GM19455 (cell line): ENCODE results near the gene FAM222A.

Source experiments
- ATAC-seq: cut with Tn5 transposase; IDR thresholded peaks from one replicate; pipeline ENCODE4 v1.9.1; 2021; ENCODE audit not compliant: unreplicated experiment

Gene FAM222A

DNA sequence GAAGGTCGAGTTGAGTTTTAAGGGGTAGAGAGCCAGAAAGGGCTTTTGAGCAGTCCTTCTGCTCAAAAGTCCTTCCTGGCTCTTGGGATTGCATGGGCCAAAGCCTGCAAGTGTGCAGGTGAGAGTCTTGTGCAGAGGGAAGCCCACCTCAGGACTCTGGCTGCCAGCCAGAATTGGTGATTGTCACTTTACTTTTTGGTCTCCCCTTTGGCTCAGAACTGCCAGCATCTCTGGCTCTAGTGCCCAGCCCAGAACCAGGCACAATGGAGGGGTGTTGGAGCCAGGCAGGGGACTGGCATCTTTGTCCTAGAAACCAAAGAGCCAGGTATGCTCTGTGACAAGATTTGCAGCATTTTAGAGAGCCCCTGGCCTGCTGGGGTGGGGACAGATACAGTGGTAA is 23.5 kb downstream of the FAM222A start:
- no peak for ATAC-seq

DNA sequence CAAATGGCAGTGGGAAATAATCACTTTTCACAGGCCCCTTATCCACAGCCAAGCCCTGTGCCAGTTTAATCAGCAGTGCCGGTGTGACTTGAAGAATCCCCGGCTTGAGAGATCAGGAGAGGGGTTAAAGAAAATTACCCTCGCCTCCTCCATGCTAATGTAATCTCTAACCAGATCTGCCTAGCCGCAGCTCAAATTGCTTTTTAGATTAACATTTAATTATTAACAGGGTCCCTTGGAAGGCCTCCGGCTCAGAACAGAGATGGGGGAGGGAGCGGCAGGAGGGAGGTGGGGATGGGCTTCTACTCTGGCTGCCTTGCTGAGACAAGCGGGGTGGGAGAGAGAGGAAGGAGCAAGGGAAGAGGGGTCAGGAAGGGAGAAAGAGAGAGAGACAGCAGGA is 24.0 kb downstream of the FAM222A start:
- ATAC-seq: no peak

DNA sequence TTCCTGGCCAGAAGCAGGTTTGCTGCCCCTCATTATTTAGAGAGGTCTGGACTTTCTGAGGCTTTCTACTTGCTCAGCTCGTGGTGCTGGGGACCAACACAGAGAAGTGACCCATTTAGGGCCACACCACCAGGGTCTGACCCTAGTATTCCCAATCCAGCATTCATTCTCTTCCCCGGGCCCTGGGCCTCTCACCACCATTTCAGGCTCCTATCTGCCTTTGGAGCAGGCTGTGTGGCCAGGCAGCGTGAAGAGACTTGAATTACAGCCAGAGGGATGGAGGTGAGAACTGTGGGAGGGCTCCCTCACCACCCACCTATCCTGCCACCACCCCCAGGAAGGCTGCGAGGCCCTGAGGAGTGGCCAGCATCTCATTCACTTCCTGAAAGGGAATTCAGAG is 24.6 kb downstream of the FAM222A start:
- no peak for ATAC-seq

DNA sequence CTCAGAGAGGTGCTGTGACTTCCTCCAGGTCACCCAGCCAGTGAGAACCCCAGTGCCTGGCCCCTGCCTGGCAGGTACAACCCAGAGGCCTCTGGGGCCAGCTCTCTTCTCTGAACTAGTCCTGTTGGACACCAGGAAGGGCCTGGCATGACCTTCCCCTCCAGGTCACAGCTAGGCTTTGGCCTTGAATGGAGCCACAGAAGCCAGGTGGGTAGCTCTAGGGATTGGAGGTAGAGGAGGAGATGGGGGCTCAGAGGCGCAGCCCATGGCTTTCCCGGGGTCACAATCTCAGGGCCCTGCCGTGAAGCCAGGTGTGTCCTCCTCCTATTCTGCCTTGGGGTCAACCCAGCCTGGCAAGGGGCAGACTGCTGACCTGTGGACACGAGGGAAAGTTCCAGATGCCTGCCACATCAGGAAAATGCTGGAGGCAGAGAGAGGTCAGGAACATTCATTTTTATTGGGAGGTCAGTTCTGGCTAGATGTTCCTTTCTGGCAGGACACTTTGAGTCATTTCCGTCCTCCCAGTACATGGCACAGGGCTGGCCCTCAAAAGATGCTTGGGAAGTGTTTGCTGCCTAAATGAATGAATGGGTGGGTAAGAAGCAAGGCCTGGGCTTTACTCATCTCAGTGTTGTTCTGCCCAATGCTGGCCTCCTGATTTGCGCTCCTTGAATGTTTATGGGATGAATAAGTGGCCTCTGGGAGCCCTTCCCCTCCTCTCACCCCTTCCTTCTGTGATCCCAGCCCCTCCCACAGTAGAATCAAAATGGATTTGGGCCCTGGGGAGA is 25.4 kb downstream of the FAM222A start:
- no peak for ATAC-seq

DNA sequence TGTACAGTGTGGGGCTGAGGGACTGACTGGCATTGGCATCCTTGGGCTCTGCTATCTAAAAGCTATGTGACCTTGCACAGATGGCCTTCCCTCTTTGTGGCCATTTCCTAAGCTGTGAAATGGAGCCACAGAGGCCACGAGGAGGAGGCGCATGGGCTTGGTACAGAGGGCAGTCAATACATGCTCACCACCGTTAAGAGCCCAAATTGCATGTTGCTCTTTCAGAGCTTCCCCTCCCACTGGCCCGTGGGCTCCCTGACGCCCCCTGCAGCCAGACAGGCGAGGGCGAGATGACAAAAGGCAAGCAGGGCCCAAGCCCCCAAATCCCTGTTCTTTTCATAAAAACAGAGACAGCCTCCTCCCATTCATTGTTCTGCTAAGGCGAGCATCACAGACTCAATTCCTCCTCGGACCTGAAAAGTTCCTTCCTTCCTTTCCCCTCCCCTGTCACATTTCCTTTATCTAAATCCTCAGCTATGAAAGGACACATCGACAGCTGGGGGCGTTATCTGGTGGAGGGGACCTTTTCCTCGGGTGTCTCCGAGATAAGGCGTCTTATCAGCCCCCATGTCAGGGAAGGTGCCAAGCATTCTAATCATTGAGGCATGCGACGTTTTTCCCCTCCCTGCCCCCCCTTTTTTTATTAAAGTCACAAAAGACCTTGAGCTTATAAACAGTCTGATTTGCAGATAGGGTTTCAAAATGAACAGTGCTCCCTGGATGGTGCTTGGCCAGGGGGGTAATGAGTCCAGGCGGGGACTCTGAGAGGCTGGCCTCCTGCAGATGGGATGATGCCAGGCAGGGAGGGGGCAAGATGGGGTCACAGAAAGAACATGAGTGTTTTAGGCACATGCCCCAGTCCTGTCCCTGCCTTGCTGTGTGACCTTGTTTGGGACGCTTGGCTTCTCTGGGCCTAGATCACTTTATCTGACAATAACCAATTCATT is 26.4 kb downstream of the FAM222A start:
- ATAC-seq: no peak

DNA sequence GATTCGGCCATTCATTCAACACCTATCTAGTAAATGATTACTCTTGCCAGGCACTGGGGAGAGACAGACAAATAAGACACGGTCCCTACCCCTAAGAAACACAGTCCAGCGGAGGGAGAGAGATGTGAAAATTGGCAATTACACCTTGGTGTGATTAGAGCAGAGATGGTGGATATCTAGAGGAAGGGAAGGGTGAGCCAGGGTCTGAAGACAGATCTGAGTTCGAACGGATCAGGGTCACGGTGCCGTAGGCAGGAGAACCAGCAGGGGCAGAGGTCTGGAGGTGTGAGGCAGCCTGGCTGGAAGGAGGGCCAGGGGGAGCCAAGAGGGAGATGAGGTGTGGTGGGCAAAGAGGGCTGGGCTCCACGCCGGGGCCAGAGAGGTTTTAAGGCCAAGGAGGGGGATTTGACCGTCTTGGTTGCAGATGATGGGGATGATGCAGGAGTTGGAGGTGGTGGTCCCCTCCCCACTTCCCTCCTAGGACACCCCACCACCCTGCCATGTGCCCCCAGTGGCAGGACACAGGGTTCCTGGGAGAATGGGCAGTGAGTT is 27.1 kb downstream of the FAM222A start:
- ATAC-seq: no peak

DNA sequence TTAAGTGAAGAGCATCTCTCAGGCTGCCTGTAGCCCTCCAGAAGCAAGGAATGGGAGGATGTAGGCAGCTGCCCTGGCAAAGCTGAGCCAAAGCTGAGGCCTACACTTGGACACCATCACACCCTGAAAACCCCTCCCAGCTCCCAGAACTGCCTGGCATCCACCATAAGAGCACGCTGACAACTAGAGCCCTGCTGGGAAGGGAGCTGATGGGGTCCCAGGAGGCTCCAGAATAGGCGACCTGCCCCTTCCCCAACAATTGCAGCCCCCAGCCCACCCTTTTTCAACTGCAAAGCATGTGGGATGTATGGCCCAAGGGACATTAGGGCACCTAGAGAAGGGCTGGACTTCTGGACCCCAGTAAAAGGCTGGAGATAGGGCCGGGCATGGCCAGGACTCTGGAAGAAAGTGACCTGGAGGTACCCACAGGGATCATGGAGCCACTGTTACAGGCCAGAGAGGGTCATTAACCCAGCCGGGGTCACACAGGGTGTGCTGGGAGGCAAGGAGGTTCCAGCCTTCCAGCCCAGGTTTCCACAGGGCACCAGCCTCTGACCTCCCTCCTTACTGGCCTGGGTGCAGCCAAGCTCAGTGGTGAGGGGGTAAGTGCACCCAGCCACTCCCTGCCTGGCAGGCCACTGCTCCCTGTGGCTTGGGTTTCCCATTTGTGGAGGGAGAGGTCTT is 27.8 kb downstream of the FAM222A start:
- no peak for ATAC-seq

DNA sequence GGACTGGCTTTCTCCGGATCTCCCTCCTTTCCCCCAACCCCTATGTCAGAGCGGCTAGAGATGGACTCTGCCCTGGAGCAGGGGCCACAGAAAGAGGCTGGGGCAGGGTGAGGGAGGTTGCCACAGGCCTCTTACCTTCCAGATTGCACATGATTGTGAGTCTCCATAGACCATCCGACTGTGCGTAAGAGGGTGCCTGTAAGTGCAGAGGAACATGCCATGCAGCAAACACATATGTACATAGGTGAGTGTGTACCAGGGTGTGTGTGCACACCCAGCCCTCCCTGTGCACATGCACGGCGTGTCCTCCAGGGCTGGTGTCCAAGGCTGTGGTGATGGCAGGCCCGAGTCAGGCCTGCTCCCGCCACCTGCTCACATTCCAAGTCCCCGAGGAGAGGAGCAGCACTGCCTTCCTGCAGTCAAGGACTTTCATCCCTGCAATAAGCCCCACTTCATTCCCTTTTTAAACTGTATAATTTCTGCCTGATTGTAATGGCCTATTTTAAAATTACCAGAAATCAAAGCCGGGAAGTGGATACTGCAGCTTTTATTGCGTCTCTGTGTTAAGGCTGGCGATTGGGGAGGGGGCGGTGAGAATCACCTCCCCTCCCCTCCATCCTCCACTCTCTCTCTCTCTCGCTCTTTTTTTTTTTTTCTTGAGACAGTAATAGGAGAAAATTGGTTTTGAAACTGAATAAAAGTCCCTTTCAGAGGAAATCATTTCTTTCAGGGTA is 28.5 kb downstream of the FAM222A start:
- no peak for ATAC-seq

DNA sequence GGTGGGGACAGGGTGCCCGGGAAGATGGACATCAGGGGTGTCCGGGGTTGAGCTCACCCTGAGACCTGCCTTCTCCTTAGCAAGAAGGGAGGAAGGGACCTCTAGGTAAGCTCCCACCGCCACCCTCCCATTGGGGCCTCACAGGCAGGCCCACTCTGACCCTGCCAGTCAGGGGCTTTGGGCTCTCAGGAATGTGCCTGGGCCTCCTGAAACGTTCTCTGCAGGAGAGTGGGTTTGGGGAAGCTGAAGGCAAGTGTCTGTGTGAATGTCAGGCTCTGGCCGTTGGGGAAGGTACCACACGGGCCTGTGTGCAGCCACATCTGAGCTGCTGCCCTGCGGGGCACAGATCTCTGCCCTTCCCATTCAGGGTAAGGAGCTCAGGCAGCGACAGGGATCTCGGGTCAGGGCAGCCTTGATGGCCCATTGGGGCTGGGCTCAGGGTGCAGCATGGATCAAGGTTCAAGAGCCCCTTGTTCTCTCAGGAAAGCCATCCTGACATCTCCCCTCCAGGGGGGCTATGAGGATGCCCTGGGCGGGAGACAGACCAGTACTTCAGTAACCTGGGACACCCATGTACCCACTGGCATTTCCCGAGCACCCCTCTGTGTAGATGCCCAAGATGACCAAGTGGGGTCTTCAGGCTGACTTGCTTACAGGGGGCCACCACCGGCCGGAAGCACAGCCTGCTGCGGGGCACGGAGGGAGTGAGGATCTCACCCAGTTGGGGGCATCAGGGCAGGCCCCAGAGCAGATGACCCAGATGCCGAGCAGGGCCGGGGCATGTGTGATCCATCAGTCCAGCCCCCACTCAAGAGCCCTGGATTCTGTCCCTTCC is 29.7 kb downstream of the FAM222A start:
- no peak for ATAC-seq

DNA sequence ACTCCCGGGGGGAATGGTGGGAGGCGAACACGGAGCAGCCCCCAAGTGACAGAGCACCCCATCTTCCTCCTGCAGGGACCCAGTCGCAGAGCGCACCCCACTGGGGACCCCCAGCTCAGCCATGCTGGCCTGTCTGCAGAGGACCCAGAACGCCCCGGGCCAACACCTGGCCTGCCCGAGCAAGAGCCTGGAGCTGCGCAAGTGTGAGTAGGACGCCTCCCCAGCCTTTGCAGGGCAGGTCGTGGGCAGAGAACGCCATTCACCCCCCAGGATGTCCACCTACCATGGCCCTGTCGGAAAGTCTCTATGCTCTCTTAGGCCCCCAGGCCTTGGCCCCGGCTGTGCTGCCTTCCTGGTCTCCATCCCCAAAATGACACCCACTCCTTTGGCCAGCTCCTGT is 30.4 kb downstream of the FAM222A start:
- no peak for ATAC-seq

DNA sequence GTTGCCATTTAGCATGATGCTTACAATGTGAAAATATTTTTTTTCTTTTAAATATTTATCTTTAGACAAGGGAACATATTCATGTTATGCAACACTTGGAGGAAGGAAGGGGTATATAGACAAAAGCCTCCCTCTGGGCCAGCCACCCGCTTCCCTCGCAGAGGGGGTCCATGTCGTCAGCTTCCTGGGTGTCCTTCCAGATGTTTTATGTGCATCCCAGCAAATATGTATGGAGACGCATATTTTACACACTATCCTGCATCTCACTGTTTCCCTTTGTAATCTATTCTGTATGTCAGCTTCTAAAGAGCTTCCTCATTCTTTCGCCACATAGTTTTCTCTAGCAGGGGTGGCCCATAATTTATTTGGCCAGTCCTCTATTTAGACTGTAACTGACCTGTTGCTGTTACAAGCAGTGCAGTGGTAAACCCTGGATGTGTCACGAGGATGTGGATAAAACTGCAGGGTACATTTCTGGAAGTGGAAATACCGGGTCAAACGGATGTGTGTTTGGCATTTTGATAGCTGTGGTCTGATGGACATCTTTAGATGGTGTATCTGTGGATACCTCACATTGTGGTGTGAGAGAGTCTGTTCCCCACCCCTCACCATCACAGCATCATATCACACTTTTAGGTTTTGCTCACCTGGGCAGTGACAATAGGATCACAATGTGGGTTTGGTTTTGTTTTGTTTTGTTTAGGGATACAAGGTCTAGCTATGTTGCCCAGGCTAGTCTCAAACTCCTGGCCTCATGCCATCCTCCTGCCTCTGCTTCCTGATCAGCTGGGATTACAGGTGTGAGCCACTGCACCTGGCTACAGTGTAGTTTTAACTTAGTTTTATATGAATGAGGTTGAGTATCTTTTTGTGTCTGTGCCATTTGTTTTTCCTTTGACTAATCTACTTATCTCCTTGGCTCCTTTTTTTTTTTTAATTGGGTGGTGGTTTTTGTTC is 31.6 kb downstream of the FAM222A start:
- ATAC-seq: no peak

DNA sequence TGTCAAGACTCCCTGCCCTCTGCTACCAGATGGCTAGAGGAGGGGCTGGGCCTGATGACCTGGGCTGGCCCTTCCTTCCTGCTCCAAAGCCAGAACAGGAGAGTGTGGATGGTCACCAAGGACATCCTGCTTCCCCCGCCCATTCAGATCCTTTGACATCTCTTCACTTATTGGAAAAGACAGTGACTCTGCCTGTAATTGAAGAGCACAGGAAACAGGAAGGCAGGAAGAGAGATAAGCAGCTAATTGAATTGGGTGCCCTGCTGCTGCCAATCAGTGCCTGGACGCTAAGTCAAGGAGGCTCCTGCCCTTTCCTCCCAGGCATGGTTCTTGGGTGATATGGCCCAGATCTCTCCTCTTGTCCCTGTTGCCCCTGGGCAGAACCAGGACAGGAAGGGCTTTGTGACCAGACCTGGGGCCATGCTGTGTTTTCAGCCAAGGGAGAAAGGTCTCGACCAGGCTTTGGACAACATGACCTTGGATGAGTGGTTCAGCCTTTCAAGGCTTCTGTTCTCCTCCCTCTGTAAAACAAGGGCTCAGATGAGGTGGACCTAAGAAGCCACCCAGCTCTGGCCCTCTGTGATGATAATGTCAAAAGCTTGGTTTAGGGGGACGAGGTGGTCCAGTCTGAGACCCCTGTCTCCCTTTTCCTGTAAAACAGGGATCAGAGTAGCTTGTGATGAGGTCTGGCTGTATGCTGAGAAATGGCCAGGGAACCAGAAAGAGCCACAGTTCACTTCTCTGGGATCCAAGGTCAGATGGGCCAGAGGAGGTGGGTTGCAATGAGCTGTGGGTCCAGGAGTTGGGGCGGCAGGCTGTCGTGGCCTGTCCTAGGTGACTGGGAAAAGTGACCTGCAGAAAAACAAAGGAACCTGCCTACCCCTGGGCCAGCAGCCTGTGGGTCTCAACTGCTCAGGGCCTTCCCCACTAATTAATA is 38.8 kb downstream of the FAM222A start:
- no peak for ATAC-seq

DNA sequence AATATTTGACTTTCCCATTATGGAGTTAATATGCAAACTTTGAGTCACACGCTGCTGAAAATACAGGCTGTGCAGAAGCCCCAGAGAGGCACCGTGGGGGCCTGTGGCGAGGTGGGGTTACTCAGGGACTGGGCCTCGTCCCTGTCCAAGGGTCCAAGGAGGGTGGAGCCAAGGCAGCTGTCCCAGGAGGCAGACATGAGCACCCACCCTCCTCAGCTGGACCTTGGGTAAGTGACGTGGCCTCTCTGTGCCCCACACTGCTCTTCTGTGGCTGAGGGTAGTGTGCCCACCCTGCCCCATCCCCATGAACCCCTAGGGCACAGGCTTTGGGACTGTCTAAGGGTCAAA is 39.4 kb downstream of the FAM222A start:
- no peak for ATAC-seq

DNA sequence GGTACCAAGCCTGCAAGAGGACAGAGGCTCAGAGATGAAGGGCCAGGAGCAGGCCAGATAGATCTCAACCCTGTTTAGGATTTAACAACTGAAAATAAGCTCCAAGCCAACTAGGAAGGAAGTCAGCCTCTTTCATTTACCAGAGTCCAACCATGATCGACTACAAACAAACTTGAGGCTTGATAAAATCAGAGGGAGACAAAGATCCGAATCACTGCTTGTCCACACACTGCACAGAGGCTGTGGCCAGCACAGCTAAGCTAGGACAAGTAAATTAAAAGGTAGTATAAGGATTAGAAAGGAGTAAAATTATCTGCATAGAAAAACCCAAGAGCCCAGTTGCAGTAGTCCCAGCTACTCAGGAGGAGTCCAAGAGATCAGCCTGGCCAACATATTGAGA is 40.3 kb downstream of the FAM222A start:
- ATAC-seq: no peak

DNA sequence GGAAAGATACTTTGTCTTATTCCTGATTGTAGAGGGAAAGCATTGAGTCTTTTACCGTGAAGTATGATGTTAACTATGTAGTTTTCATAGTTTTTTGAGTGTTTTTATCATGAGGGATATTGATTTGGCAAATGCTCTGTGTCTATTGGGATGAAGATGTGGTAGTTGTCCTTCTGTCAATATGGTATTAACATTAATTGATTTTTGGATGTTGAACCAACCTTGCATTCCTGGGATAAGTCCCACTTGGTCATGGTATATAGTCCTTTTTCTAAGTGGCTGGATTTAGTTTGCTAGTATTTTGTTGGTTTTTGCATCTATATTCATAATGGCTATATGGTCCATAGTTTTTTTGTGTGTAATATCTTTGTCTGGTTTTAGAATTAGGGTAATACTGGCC is 42.8 kb downstream of the FAM222A start:
- no peak for ATAC-seq

DNA sequence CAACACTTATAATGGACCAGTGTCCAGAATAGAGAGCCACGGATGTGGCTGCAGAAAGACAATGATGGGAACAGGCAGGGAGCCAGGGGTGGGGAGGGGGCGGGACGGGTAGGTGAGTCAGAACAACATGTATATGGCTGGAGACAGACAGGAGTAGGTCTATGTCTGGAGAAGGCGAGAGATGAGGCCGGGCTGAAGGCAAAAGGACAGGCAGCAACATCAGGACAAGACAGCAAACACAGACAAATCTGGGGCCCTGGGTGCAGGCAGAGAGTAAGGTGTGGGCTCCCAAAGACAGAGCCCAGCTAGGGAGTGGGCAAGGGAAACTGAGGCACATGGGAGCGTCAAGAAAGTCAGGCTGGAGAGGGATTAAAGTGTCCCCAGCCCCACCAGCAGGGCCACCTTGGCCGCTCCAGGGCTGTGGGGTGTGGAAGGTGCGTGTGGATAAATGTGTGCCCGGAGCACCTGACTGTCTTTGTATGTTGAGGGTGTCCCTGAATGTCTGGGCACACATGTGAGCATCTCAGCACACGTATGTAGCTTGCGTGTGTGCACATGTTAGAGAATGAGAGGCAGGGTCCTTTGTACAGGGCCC is 44.1 kb downstream of the FAM222A start:
- ATAC-seq: no peak
